ENCODE measurements around the gene COMMD1. TPM values are rescaled to one million over a fixed set of nuclear protein-coding genes. Genes with fewer than 3 reads are reported as not detected.

Gene COMMD1
- total and polyA plus RNA-seq, 9 donors: 25.4 to 48.8 (median 33.3) TPM

- intact Hi-C loops (cut with DNase I): no loop called here
- Histone ChIP-seq H3K27ac (no peak overlapping the region), H3K27me3 (no peaks in the 10 kb centered on the region), H3K4me3 (no peak overlapping the region), H3K4me1 (ENCODE audit: insufficient read depth) (no peaks in the 10 kb centered on the region), H3K36me3 (no peaks in the 10 kb centered on the region), H3K9me3 (peaks cover 0 to 6% of the 10 kb centered on the region in 2 donors)
- DNase-seq: no peak
- no peak for TF ChIP-seq CTCF (IDR thresholded peaks at IDR 0.05)
- no peak for TF ChIP-seq EP300 (IDR thresholded peaks at IDR 0.05)
- no peak for TF ChIP-seq POLR2A (IDR thresholded peaks at IDR 0.05)
- WGBS, 3 donors: 41 to 58% (median 51%) methylated on average over 6 of the region's 6 CpGs
Measured at GRCh38 chr2:62076980-62077638, 171.6 kb downstream of the COMMD1 start.

- intact Hi-C loops (cut with DNase I): no loop called here
- no peaks in the 10 kb centered on the region for H3K36me3 ChIP-seq
- no peak overlapping the region for H3K4me3 ChIP-seq
- TF ChIP-seq POLR2A (IDR thresholded peaks at IDR 0.05) (no peak), CTCF (IDR thresholded peaks at IDR 0.05) (no peak), EP300 (IDR thresholded peaks at IDR 0.05) (no peak)
- H3K4me1 ChIP-seq (ENCODE audit: insufficient read depth): no peaks in the 10 kb centered on the region
- H3K27me3 ChIP-seq: no peaks in the 10 kb centered on the region
- H3K27ac ChIP-seq: no peak overlapping the region
- WGBS, 3 donors: 84 to 93% (median 90%) methylated on average over 1 of the region's 1 CpG
- H3K9me3 ChIP-seq: no peaks in the 10 kb centered on the region
- no peak for DNase-seq
Measured at GRCh38 chr2:62084801-62085200, 179.3 kb downstream of the COMMD1 start.

GRCh38 chr2:62089658-62090057 lies 184.2 kb downstream of the COMMD1 start:
- no peak overlapping the region for H3K4me3 ChIP-seq
- no peaks in the 10 kb centered on the region for H3K4me1 ChIP-seq (ENCODE audit: insufficient read depth)
- no peak for DNase-seq
- intact Hi-C loops (cut with DNase I): no loop called here
- H3K27me3 ChIP-seq: no peaks in the 10 kb centered on the region
- 63 to 84% (median 68%) methylated on average over 3 of the region's 3 CpGs for WGBS, 3 donors
- no peaks in the 10 kb centered on the region for H3K9me3 ChIP-seq
- H3K36me3 ChIP-seq: no peaks in the 10 kb centered on the region
- H3K27ac ChIP-seq: no peak overlapping the region
- no peak for TF ChIP-seq CTCF (IDR thresholded peaks at IDR 0.05)
- no peak for TF ChIP-seq EP300 (IDR thresholded peaks at IDR 0.05)
- no peak for TF ChIP-seq POLR2A (IDR thresholded peaks at IDR 0.05)

GRCh38 chr2:62091471-62091870 lies 186.0 kb downstream of the COMMD1 start:
- TF ChIP-seq CTCF (IDR thresholded peaks at IDR 0.05) (no peak), POLR2A (IDR thresholded peaks at IDR 0.05) (no peak)
- intact Hi-C loops (cut with DNase I): no loop called here
- Histone ChIP-seq H3K27ac (no peak overlapping the region), H3K36me3 (no peaks in the 10 kb centered on the region), H3K27me3 (no peaks in the 10 kb centered on the region), H3K4me1 (ENCODE audit: insufficient read depth) (no peaks in the 10 kb centered on the region), H3K9me3 (no peaks in the 10 kb centered on the region), H3K4me3 (no peak overlapping the region)
- DNase-seq: no peak
- WGBS, 3 donors: 89 to 96% (median 95%) methylated on average over 2 of the region's 2 CpGs

Measured in ovary (tissue), 9 donors.